HG02763 (cell line): Measurements from ENCODE around the gene CFAP206.

Experiments
- ATAC-seq: cut with Tn5 transposase; IDR thresholded peaks from one replicate; pipeline ENCODE4 v1.9.1; 2021; ENCODE audit warnings: mild to moderate bottlenecking, moderate library complexity; ENCODE audit not compliant: unreplicated experiment

The CFAP206 gene, protein sequence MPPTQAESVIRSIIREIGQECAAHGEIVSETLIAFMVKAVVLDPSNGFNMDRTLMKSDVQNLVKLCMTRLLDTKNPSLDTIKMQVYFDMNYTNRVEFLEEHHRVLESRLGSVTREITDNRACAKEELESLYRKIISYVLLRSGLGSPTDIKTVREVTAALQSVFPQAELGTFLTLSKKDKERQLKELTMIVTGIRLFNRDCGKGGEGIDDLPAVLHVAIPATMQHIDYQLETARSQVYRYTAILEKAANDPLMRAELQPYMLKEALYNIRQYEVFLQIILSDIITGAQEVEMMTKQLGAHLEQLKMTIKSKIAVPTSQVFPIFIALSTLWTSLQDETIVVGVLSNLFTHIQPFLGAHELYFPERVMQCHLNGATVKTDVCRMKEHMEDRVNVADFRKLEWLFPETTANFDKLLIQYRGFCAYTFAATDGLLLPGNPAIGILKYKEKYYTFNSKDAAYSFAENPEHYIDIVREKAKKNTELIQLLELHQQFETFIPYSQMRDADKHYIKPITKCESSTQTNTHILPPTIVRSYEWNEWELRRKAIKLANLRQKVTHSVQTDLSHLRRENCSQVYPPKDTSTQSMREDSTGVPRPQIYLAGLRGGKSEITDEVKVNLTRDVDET

DNA sequence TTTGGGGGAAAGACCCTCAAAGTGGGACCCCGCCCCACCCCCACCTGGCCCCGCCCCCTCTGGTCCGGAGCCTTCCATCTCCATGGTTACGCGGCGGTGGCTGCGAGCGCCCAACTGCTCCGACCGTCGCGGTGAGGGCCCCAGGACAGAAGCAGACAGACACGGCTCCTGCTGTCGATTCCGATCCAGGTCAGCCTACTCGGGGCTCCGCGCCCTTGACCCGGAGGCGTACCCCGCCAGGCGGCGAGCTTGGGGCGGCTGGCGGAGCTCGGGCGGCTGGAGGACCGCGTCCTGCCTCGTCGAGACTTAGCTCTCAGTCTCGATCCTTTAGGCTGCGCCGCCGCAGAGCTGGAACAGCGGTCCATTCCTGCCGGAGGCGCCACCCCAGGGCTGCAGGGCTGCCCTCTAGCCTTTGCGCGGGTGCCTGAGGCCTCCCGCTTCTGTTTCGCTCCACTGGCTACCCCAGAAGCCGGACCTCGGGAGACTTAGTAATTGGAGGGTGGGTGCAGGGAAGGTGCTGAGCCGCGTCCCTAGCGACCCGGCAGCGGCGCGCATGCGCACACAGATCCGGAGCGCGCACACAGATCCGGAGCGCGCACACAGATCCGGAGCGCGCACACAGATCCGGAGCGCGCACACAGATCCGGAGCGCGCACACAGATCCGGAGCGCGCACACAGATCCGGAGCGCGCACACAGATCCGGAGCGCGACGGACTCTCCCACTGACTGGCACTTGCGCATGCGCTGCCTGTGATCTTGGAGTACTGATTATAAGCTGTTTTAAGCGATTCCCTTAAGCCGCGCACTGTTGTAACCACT lies at the start of gene CFAP206:
Gene CFAP206, plus strand, starts transcription at position 72 of the 820 bp plus-strand sequence. CDS start 1,868 bp downstream, outside the sequence.
- peak; percentile 91 for ATAC-seq

DNA sequence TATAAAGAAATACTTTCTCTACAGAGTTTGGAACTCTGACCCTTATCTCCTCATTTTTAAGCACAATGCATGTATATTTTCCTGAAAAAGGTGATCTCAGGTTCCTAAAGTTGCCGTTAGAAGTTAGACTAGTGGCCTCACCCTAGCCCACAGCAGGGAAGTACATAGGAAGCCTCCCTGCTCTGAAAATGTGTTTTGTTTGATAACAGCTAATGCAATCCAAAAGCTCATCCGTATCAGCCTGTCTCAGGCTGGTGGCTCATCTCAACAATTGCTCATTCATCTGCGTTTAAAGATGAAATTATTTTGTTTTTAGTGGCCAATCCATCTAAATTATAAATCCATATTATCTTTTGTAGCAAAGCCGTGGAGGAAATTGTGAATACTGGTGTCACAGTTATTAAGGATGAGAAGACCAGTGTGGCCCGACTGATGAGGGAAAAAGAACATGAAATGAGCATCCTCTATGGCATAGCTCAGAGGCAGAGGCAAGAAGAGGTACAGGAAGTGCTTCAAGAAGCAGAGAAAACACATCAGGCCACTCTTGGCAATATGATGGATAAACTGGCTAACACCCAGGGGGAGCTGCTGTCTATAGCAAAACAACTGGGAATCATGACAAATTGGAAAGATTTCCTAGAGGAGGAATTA lies 43.0 kb upstream of the CFAP206 start:
- no peak for ATAC-seq

DNA sequence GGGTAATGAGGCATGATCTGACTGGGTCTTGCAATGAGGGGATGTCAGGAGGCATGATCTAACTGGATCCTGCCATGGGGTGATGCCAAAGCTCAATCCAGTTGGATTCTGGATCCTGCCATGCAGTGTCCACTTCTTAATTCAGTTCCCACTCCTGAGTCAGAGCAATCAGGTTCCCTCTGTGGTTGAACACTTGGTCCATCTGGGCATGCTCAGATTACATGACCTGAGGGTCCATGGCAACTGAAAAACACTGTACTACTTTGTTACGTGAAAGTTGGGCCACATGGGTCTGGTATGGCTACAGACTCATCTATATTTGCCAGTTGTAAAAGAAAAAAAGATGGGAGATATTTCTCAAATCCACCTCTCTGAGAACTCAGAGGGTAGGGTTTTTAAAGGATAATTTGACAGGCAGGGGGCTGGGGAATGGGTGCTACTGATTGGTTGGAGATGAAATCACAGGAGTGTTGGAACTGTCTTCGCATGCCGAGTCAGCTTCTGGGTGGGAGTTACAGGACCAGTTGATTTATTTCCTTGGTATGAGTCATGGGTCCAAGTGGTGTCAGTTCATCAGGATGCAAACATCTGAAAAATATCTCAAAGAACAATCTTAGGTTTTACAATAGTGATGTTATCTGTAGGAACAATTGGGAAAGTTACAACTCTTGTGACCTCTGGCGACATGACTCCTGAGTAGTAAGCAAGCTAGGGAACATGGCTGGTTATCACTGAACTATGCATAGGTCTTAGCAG lies 41.5 kb upstream of the CFAP206 start:
- ATAC-seq: no peak

DNA sequence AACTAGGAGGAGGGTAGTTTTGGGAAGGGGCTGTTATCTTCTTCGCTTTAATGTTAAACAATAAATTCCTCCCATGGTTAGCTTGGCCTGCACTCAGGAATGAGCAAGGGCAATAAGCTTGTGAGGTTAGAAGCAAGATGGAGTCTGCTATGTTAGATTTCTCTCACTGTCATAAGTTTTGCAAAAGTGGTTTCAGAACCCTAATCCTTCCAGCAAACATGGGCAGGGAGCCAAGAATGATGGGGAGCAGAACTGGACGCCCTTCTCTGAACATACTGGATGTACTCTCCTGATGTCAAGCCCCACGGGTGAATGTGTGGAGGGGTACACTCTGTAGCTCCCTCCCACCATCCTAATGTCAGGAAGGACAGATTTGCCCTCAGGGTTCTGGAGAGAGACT lies 40.9 kb upstream of the CFAP206 start:
- no peak for ATAC-seq

DNA sequence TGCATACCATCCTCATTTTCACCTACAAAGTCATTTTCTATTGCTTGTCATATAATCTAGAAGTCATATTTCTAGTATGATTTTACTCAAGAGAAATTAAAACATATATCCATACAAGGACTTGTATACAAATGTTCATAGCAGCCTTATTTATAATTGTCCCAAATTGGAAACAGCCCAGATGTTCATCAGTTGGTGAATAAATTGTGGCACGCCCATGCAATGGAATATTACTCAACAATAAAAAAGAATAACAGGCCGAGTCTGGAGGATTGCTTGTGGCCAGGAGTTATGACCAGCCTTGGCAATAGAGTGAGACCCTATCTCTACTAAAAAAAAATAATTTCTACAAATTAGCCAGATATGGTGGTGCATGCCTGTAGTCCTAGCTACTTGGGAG lies 34.4 kb upstream of the CFAP206 start:
- ATAC-seq: no peak

DNA sequence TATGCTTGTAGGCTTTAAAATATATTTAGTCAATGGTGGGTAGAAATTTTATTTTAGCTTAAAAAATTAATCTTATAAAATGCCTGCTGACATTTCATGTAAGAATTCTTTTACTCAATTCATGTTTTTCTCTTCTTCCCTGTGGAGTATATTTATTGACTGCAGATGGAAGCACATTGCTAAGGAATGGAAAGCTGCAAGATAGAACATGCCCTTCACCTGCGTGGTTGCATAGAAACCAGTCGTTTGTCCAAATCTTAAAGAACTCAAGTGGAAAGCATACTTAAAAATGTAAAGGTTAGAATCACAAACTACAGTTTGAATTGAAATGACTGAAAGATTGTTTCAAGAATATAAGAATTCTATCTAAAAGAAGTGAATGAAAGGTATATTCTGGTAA lies 32.5 kb upstream of the CFAP206 start:
- ATAC-seq: no peak

DNA sequence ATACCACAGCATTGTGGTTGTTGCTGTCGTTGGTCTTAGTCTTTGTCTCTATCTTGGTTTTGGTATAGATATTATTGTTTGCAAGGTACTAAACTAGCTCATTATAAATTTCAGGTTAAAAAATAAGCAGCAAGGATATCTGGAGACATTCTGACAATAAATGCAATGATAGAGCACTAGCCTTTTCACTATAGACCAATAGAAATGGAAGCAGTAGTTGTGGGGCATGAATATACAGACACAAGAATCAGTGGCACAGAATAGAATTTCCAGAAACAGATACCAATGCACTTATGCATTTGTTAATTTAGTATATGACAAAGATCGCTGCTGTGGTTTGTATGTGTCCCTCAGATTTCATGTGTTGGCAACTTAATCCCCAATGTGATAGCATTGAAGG lies 31.1 kb upstream of the CFAP206 start:
- no peak for ATAC-seq

DNA sequence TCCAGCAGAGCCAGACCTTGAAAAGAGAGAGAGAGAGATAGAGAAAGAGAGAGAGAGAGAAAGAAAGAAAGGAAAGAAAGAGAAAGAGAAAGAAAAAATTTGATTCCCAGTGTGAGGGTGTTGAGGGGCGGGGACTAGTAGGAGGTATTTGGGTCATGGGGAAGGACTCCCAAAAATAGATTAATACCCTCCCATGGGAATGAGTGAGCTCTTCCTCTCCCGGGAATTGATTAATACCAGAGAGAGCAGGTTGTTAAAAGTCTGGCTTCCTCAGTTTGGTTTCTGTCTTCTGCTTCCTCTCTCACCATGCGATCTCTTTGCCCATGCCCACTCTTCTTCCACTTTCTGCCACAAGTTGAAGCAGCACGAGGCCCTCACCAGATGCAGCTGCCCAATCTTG lies 28.8 kb upstream of the CFAP206 start:
- ATAC-seq: peak; percentile 54

DNA sequence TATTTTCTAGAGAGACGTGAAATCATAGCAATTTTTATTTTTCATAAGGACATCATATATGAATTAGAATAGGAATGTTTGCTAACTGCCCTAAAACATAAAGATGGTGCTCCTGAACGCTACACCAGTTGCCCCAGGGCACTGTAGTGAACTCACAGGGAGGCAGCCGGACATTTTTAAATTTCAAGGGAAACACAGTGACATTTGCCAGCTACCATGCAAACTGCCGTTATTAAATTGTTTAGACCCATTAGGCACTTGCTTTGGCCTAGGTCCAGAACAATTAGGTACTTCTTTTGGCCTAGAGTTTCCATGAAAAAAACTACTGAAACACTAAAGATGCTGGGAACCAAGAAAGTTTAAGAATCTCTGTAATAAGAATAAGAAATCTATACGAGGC lies 24.9 kb upstream of the CFAP206 start:
- no peak for ATAC-seq

DNA sequence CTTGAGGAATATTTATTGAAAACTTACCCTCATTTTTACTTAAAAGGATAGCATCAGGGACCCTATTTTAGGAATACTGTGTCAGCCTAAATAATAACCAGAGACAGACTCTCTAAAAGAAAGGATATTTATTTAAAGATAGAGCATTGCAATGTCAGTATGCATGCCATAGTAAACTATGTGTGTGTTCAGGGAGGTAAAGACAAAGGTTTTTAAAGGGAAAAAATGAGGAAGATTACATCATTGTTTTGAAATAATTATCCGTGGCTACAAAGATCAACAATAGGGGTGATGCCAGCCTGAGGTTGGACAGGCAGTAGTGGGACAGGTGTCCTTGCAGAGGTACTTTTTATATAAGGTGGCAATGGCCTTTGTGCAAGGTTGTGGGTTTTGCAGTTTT lies 23.7 kb upstream of the CFAP206 start:
- ATAC-seq: no peak

DNA sequence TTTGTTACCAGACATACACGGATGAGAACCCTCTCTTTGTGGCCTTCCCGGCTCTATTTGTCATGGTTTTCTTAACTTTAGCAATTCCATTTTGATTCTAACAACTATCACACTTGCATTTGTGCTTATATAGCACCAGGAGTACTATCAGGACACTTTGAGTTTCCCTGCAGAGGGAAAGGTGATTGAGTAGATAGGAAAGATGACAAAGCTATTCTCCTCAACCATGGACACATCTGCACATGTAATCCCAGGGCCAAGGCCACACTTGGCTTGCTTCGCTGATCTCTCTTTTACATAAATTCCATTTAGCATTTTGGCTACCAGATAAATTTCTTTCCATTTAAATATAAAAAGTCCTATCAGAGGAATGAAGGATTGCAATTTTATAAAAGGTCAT lies 23.3 kb upstream of the CFAP206 start:
- ATAC-seq: no peak

DNA sequence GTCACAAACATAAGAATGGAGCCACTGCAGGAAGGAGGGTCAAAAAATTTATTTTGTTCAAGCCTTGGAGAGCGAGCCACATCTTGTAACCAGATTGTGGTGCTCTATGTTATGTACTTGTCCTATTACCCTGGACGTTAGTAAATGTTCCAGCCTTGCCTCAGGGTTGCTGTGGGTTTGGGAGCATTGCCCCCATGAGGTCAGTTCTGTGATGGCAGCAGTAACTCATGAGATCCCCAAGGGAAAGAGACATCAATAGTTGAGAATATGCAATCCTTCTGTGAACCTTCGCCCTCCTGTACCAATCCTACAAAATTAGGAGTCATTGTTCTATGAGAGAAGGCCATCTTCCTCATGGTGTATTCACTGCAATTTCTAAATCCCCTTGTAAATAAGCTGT lies 16.4 kb upstream of the CFAP206 start:
- no peak for ATAC-seq

DNA sequence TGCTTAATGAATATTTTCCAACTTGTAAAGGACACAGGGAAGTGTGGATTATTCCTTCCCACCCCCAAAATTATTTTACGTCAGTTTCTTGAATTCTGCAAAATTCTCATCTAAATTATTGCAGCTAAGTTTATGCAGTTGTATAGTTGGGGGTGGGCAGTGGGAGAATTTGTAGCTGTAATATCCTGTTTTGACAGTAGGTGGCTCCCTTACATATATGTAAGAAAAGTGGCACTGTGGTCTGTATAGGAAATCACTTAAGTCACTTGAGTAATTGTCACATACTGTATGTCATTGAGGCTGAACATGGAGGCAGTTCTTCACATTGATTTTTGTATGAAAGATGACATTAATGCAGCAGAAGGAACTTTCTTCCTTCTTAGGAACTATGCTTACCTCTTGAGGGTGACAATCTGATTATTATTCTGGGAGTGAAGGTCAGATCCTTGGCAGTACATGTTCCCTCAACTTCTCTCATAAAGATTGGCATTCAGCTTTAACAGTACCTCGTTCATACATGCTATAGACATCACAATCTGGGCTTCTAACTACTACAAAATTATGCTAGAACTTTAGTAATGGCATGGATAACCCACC lies 14.6 kb upstream of the CFAP206 start:
- ATAC-seq: peak; percentile 72

DNA sequence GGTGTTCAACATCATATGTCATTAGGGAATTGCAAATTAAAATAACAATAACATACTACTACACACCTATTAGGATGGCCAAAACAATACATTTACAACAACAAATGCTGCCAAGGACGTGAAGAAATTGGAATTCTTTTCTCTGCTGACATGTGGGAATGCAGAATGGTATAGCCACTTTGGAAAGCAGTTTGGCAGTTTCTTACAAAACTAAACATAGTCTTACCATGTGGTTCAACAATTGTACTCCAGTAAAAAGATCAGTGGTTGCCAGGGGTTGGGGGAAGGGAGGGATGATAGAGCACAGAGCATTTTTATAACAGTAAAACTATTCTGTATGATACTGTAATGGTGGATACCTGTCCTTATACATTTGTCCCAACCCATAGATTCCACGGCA lies 12.3 kb upstream of the CFAP206 start:
- no peak for ATAC-seq

DNA sequence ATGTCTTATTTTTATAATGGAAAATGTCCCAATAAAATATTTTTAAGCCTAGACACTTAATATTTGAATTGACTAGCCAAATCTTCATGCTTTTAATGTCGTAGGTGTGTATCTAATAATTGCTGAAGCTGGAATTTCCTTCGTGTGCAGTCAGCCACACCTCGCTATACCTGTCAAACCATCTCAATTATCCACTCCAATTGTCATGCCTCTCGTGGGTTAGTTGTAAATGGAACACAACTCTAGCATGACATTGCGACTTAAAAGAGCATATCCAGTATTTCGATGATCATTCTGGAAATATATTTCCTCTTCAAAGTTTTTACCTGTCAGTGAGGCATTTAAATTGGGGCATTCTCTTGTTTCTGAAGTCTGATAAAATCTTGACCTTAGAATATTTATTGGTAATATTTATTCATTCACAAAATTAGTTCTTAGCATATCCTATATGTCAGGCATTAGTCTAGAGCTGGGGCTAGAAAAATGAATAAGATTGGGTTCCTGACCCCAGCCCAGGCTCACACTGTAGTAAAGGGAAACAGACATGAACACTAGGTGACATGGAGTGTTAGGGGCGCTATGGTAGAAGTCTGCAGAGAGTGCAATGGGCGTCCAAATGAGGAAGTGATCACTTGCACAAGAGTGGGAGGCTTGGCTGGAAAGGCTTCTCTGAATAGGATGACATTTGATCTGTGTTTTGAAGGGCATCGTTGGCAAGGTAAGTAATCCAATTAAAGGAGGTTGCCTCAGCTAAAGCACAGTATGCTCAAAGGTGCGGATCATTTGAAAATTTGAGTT lies 11.0 kb upstream of the CFAP206 start:
- peak; percentile 60 for ATAC-seq

DNA sequence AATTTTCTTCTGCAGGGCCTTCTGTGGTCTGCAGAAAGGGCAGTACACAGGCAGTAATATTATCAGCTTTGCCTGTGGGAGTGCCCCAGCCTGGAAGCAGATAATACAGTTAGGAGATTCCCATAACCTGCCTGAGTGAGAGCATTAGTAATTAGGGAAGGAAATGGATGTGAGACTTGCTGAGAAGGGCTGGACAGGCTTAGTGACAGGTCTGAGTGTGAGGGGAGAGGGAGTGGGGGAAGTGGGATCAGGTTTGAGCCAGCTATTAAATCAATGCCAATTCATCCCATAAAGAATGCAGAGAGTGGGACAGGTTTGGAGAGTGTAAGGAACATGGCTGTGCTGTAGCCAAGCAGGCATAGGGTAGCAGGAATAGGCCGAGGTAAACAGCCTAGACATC lies 10.1 kb upstream of the CFAP206 start:
- ATAC-seq: no peak

DNA sequence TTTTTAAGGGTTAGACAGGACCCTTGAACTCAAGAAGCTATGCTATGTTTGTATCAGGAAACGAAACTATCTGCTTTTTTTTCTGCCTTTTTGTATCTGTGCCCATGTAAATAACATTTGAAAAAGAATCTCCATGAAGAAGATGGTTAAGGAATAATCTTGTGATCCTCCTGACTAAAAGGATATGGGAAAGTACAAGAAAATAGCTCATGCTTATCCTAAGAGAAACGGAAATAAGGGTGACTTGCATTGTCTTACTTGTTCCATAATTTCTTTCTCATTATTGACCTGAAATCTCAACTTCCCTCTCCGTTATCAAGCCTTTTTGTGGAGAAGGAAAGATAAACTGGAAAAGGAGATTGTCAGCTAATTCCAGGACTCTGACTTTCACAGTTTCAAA lies 5.9 kb upstream of the CFAP206 start:
- no peak for ATAC-seq

DNA sequence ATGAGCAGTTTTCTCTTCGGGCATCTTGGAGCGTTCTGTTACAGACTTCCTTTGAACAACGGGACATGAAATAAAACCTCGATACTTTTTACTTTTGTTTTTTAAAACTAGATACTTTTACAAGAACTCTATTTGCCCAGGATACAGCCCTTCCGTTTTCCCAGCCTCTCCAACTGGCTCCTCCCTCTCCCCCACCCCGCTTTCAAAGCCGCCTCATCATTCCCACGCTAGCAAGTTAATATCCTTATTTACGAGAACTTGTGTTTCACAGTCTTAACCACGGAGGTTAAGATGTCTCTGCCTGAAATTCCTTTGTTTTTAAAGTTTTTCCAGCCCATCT lies 241 bp upstream of the CFAP206 start:
- ATAC-seq: peak; percentile 3

DNA sequence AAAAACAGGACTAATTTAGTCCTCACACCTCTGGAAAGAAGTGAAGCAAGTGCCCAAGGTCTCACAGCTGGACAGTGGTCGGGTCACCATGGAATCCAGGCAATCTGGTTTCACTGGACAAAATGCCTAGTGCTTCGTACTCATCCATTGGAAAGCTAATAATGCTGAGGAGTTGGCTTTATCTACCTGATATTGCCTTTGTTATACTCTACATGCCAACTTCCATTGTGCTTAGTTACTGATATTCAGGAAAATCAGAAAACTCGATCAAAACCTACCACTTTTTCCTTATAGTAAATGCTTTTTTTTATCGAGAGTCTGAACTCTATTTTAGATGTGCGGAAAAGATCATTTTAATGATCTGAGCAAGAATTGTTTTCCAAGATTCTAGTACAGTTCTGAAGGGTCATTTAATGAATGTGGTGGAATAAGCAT lies 966 bp downstream of the CFAP206 start:
- ATAC-seq: no peak
